ENCODE results near the gene SYT7.

Gene SYT7

DNA sequence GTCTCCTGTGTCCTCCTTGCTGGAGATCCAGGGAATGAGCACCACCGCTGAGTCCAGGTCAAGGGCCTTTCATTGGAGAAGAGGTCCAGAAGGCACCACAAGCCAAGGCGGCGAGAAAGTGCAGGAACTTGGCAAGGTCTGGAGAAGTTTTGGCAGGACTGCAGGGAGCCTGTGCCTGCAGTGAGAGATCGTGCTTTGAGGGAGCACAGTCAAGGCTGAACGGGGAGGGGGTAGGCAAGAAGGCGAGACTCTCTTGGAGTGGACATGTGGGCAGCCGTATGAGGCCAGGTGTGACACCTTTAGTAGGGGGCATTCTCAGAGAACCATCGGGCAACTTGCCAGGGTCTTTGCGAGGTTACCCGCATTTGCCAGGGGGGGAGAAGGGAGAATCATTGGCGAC lies 41.9 kb downstream of the SYT7 start:
- in situ Hi-C loops (cut with MboI; ENCODE audit: low sequenced_read_pairs): no loop called here

DNA sequence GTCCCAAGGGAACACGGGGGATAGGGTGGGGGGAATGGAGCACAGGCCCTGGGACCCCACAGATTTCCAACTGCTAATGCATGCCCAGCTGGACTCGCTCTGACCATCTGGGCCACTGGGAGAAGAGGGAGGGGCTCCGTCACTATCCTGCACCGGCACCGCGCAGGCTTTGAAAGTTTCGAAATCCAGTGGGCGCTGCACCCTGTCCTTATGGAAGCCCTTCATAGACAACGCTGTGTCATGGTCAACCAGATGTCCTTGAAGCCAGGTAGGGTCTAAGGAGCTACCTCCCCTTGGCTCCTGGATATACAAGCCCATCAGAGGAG lies 42.3 kb downstream of the SYT7 start:
- in situ Hi-C loops (cut with MboI; ENCODE audit: low sequenced_read_pairs): no loop called here

DNA sequence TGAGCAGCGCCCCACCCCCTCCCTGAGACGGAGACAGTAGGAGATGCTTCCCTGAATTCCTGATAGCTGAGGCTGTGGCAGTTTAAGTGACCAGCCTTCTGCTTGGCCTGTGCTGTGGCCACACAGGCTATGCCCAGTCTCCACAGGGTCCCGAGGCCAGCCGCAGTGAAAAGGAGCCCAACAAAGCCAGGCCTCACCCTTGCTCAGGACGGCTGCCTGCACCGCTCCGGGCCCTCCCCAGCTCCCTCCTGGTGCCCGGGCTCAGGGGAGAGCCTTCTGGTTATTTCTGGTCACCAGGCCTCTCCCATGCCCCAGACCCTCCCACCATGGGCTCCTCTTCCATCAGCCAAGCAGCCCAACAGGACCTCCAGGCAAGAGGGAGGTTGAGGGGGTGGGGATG lies 43.5 kb downstream of the SYT7 start:
- in situ Hi-C loops (cut with MboI; ENCODE audit: low sequenced_read_pairs): no loop called here

DNA sequence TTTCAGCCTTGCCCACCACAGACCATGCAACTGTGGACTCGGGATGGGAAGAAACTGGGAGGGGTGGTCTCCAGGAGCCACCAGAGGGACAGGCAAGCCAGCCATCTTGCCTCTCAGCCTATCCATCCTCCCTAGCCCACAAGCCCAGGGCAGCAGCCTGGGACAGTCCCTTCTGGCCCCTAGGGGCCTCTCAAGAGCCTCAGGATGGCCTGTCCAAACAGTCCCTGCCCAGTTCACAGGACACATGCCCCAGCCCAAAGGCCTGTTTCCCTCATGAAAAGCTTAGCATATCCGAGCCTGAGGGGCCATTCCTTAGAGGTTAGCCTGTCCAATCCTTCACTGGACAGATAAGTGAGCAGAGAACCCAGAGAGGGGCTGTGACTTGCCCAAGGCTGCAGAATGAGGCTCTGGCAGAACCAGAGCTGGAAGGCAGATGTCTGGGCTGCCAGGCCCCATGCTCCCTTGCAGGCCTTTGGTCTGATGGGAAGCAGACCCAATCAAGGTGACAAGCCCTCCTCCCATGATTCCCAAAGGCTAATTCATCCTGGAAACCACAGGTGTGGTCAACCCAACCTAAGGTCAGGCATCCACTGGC lies 44.1 kb downstream of the SYT7 start:
- in situ Hi-C loops (cut with MboI; ENCODE audit: low sequenced_read_pairs): no loop called here

DNA sequence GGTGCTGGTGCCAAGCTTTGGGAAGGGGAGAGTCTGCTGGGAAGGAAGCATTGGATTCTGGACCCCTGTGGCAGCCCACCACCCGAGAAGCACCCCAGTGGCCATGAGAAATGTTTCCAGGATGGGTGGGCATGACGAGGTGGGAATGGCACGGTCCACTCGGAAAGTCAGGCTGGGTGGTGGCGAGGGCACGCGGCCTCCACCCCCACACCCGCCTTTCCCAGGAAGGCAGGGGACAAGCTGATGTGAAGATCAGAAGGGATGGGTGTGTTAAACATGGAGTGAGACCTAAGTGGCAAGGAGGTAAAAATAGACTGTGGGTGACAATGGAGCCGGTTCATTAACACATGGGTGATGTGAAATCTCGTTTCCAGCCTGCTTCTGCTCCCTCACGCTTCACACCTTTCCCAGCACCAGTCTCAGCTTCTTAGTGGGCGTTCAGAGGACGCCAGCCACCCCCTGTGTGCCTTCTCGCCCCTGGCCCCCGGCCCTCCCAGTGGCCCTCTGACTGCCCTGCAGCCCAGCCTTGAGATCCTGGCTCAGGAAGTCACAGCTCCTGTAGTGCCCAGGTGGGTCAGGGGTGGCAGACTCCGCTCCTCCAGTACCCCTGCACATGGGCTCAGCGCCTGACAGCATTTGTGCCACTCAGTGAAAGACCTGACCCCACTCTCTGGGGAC lies 44.7 kb downstream of the SYT7 start:
- in situ Hi-C loops (cut with MboI; ENCODE audit: low sequenced_read_pairs): no loop called here

DNA sequence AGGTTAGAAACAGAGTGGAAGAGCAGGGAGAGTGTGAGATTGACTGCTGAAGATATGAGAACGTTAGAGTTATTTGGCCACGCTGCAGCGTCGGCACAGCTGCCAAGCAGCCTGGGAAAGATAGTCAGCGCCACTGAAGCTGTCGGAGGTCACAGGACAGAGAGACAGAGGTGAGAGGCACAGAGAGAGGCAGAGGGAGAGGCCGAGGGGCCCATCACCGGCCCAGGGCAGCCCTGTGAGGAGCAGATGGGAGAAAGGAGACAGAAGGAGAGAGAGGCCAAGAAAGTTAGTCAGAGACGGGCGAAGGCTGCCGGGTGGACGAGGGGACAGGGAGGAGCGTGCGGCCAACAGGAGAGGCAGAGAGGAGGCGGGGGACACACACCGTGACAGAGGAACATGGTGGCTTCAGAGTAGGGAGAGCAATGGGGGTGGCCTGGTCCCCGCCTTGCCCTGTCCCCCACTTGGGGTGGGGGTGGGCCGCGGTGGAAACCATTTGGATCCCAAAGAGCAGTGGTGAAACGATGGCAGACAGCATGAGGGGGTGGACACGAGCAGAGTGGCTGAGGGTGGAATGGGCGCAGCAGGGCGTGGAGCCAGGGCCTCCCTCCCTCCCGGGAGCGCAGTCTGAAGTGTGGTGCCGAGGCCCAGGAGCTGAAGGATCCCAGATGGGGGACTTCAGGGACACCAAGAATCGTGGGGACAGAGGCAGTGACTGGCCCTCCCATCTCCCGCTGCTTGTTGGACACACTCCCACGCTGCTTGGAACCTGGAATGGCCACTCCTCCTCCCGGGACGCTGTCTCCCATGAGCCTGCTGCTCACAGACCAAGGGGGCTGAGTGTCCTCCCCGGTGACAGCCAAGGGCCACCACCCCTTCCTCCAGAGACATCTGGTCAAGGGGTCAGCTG lies 45.7 kb downstream of the SYT7 start:
- in situ Hi-C loops (cut with MboI; ENCODE audit: low sequenced_read_pairs): no loop called here

DNA sequence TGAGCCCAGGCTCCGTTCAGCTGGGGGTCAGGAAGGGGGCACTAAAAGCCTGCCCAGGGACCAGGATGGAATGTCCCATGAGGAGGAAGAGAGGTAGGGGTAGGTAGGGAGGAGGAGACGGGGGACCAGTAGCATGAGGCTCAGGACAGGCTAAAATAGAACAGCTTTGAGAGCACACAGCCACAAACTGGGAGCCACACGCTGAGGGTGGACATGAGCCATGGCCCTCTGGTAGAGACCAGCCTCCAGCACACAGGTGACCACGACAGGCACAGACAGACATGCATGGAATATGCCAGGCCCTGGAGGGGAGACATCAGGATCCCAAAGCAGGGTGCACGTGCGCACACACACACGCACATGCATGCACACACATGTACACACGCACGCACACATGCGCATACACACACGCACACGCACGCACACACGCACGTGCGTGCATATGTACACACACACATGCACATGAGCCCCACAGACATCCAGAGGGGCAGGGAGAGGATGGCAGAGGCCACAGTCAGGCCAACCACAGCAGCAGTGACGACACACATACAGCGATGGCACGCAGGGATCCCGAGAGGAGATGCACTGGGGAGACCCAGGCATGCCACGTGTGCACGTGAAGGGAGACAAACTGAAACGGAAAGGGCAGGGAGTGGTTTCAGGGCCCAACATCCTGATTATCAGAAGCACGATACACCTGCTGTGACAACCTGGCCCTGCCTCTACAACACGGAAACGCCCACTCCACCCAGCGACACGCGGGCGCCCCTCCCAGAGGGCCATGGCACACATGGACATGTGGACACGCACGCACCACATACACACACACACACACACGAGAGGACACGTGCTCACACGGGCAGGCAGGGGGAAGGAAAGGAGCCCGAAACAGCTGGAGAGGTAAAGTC lies 46.6 kb downstream of the SYT7 start:
- in situ Hi-C loops (cut with MboI; ENCODE audit: low sequenced_read_pairs): no loop called here

DNA sequence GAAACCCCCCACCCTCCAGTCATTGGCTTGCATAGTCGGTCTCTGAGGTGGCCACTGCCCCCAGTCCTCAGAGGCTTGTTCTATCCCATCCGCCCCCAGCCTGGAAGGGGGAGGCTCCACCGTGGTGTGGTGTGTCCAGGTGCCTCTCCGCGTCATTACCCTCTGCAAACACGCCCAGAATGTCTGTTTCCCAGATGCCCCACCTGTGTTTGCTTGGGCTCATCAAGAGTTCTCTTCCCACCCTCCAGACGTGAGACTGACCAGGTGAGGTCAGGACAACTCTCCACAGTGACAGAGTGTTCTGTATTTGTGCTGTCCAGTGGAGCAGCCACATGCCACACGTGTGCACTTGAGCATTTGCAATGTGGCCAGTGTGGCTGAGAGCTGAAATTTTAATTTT lies 47.5 kb downstream of the SYT7 start:
- in situ Hi-C loops (cut with MboI; ENCODE audit: low sequenced_read_pairs): no loop called here

DNA sequence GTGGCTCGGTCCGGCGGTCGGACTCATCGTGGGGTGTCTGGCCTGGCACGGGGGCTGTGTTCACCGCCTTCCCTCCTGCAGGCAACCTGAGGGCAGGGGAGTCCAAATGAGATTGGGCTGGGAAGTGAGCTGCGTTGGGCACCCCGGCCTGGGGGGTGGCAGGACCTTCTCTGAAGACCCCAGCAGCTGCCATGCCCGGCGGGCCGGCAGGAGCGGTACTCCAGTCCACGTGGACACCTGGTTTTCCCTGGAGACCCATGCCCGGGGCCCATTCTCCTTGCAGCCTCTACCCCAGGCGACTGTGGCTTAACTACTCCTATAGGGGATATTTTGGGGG lies 47.9 kb downstream of the SYT7 start:
- in situ Hi-C loops (cut with MboI; ENCODE audit: low sequenced_read_pairs): no loop called here

DNA sequence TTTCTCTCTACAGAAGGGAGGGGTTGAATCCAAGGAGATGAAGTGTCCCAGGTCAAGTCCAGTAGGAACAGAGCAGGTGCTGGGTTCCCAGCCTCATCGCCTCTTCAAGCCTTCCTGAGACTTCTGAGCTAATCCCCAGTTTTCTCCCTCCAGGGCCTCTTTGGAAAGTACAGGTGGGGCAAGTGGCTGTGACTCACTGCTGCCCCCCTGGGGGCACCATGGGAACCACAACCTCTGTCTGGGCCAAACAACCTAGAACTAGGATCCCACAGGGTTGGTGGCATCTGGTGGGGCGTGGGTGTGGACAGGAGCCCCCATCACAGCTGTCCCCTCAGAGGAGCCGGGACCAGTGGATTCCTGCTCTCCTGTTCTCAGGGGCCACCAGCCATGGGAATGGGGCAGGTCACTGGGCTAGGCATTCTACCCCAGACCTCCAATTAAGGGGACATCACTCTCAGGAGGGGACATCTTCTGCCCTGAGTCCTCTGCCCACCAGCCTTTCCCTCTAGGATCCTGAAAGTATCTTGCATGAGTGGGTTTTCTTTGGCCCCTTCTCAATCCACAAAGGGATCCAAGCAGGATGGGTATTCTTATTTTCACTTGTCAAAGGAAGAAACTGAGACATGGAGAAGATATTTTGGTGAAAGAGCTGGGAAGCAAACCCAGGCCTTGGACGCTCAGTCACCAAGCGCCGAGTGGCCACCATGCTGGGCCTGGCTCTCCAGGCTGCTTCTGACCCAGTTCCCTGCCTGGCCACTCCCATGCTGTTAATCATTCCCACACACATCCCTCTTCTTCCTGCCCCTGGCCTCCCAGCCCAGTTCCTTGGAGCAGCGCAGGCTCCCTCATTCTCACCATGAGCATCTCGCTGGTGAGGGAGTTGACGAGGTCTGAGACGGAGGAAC lies 48.5 kb downstream of the SYT7 start:
- in situ Hi-C loops (cut with MboI; ENCODE audit: low sequenced_read_pairs): no loop called here

DNA sequence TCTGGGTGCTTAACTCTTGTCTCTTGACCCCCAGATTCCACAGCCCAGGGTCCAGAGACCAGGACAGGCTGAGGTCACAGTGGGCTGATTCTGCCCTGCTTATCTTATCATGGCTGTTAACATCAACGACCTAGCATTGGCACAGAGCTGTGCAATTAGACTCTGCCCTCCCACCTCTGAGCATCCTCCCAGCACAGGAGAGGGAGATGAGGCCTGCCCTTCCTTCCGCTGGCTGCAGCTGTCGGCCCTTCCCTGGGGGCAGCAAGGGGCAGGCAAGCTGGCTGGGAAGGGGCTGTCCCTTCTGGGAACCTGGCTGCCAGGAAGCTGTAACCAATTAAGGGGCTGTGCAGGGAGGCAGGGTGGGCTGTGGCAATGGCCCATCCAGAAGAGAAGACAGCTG lies 49.8 kb downstream of the SYT7 start:
- in situ Hi-C loops (cut with MboI; ENCODE audit: low sequenced_read_pairs): no loop called here

DNA sequence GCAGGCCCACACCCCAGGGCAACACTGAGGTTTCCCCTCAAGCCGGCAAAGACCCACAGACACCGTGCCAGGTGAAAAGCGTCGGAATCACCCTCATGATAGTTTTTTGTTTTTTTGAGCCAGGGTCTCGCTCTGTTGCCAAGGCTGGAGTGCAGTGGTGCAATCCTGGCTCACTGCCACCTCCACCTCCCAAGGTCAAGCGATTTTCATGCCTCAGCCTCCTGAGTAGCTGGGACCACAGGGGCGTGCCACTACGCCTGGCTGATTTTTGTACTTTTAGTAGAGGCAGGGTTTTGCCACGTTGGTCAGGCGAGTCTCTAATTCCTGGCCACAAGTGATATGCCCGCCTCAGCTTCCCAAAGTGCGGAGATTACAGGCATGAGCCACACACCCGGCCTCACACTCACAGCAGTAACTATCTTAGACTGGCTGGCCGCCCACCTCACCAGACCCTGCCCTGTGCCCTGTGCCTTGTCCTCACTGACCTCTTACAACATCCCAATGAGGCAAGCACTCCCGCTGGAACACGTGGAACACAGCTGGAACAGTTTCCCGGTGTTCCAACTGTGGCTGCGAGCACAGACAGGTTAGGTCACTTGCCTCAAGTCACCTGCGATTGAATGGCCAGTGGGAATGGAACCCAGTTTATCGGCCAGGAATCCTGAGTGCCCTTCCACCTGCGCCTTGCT lies 51.2 kb downstream of the SYT7 start:
- in situ Hi-C loops (cut with MboI; ENCODE audit: low sequenced_read_pairs): no loop called here

DNA sequence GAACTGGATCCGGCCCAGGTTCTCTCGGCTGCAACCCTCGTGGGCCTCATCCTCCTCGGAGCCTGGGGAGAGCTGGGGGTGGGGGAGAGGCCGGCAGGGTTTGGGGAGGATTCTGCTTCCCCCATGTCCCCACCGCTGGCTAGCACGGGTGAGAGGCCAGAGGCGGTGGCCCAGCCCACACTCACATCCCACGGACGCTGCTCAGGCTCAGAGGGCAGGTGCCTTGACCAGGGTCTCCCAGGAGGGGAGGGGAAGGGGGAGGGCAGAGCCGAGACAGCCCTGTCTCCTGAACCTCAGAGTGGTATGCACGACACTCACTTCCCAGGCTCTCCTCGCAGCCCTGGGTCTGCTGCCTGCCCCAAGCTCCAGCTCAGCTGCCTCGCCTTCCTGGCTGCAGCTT lies 52.8 kb downstream of the SYT7 start:
- in situ Hi-C loops (cut with MboI; ENCODE audit: low sequenced_read_pairs): no loop called here

DNA sequence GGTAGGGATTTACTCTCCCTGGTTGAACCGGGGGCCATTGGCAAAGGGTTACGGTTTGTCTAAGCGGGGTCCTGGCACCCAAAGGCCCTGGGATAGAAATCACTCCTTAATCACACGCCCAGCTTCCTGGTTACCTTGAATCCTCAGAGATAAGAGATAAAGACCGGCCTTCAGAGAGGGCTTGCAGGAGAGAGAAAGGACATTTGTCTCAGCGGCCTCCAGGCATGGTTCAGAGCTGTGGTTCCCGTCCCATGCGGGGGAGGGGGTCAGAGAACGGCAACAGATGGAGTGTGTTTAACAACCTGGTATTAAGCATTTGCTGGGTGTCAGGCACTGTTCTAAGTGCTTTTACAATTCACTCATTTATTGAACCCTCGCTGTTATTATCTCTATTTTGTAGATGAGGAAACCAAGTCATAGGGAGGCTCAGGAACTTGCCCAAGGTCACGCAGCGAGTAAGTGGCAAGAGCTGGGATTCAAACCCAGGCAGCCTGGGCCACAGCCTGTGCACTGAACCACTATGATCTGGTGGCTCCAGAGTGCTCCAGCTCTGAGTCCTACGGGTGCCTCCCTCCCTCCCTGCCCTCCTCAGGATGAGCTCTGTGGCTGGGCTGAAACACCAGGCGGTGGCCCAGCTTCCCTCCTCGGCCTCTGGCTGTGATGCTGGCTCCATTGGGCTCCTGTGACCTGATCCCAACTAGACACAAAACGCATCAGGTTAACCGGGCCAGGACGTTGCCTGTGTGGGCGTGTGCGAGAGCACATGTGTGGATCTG lies 53.7 kb downstream of the SYT7 start:
- in situ Hi-C loops (cut with MboI; ENCODE audit: low sequenced_read_pairs): no loop called here

DNA sequence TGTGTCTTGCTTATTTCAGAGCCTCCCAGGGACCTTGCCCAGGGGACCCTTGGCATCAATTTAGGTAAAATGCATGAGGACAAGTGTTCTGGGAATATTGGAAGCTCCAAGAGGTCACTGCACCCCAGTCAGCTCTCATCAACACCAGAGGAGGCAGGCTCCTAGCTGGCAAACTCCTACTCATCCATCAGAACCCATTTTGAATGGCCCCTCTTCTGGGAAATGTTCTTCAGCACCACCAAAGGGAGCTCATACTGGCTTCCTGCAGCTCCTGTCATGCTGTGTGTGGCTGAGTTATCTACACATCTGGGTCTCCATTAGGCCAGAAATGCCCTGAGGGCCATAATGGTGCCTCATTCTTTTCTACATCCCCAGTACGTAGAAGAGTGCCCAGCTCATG lies 54.6 kb downstream of the SYT7 start:
- in situ Hi-C loops (cut with MboI; ENCODE audit: low sequenced_read_pairs): no loop called here

DNA sequence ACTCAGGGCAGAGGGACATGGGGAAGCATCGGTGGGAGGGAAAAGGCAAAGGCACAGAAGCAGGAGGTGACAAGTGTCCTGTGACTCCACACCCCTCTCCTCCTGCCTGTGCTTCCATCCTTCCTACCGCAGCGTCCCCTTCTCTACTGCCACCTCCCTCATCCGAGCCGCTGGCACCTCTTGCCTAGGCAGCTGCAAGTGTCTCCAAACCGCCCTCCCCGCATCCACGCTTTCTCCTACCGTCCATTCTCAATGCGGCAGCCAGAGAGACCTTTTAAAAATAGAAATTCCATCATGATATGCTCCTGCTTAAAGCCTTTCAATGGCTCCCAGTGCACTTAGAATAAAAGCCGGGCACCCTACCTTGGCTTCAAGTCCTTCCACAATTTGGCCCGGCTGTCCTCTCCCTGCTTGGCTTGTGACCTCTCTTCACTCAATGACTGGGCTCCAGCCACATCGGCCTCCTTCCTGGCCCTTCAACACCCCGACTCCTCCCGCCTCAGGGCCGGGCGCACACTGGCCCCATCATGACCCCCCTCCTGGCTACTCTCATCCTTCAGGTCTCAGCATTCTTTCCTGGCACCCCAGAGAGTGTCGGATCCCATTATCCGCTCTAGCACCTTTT lies 55.8 kb downstream of the SYT7 start:
- in situ Hi-C loops (cut with MboI; ENCODE audit: low sequenced_read_pairs): no loop called here

DNA sequence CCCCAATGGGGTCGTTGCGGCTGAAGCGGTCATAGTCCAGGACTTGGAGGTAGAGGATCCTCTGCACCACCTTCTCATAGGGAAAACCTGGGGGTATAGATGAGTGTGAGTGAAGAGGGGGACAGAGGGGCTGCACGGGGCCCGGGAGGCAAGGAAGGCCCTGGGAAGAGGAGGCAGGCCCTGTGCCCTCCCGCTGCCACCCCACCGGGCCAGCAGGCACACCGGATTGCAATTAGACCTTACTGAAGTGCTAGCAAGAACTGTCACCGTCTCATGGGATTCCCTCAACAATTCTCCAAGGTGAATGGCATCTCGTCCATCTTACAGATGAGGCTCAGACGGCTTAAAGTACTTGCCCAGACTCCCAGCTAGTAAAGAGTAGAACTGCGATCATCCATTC lies 56.4 kb downstream of the SYT7 start:
- in situ Hi-C loops (cut with MboI; ENCODE audit: low sequenced_read_pairs): no loop called here

DNA sequence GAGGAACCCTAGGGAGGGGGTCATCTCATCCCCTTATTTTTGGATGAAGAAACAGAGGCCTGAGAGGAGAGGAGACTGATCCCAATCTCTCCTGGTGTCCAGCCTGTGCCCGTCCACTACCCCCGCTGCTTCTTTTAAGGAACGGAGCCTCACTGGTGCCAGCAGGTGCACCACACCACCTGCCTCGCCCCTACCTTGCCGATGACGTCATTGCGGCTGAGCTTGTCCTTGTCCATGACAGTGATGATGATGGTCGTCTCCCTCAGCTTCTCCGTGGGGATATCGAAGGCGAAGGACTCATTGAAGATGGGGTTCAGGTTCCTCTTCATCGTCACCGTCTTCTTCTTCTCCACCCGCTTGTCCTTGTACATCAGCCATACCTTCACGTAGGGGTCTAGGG lies 58.0 kb downstream of the SYT7 start:
- in situ Hi-C loops (cut with MboI; ENCODE audit: low sequenced_read_pairs): no loop called here

All from HL-60/S4 (cell line).